Fibroblast of lung (primary cell): ENCODE results near the gene SDR42E1. TPM values are rescaled to one million over a fixed set of nuclear protein-coding genes. Genes with fewer than 3 reads are reported as not detected.

ENCODE experiments used
- DNase-seq, 2 donors: peaks; one replicate each; pipeline versions ENCODE4 v3.0.0 to v3.0.0-alpha.2; 2010; ENCODE audit warnings: low read depth in 2 of 2
- H2AFZ ChIP-seq: 2 replicates; pipeline ENCODE4 v1.5.1; 2012; ENCODE audit warnings: low read length, control low read depth, inconsistent platforms
- H3K27ac ChIP-seq: 2 replicates; pipeline ENCODE4 v1.5.1; 2011; ENCODE audit warnings: low read length, control low read depth; ENCODE audit not compliant: insufficient read depth
- H3K27me3 ChIP-seq: 2 replicates; pipeline ENCODE4 v1.5.1; 2011; ENCODE audit warnings: mild to moderate bottlenecking, low read length; ENCODE audit not compliant: control insufficient read depth, insufficient read depth
- H3K36me3 ChIP-seq: 2 replicates; pipeline ENCODE4 v1.5.1; 2011; ENCODE audit warnings: low read length; ENCODE audit not compliant: control insufficient read depth, insufficient read depth
- H3K4me1 ChIP-seq: 2 replicates; pipeline ENCODE4 v1.5.1; 2011; ENCODE audit warnings: low read length; ENCODE audit not compliant: control insufficient read depth, insufficient read depth; ENCODE audit errors: extremely low read depth
- H3K4me2 ChIP-seq: 2 replicates; pipeline ENCODE4 v1.5.1; 2011; ENCODE audit warnings: low read length, control low read depth; ENCODE audit not compliant: insufficient read depth; ENCODE audit errors: extremely low read depth
- H3K4me3 ChIP-seq, 4 experiments: fragments of 200-600 bp in 1 of 4; sonication (generic) in 1 of 4; replicated peaks in 1 of 4; 2 replicates each; pipeline ENCODE4 v1.5.1; 2011 to 2016; ENCODE audit warnings: low read length in 4 of 4, low read depth in 3 of 4, mild to moderate bottlenecking in 3 of 4, control low read depth in 2 of 4, inconsistent platforms in 1 of 4, mixed read lengths in 1 of 4; ENCODE audit not compliant: insufficient read depth in 1 of 4; ENCODE audit errors: control extremely low read depth in 1 of 4
- H3K79me2 ChIP-seq: 2 replicates; pipeline ENCODE4 v1.5.1; 2012; ENCODE audit warnings: mild to moderate bottlenecking, low read length, inconsistent platforms; ENCODE audit not compliant: control insufficient read depth, insufficient read depth
- H3K9ac ChIP-seq: 2 replicates; pipeline ENCODE4 v1.5.1; 2011; ENCODE audit warnings: mild to moderate bottlenecking, low read length, control low read depth; ENCODE audit not compliant: insufficient read depth
- H3K9me3 ChIP-seq: 2 replicates; pipeline ENCODE4 v1.5.1; 2012; ENCODE audit warnings: low read depth, low read length; ENCODE audit not compliant: control insufficient read depth, insufficient read depth
- H4K20me1 ChIP-seq: 2 replicates; pipeline ENCODE4 v1.5.1; 2011; ENCODE audit warnings: low read length; ENCODE audit not compliant: control insufficient read depth, insufficient read depth; ENCODE audit errors: extremely low read depth
- CTCF ChIP-seq, 2 donors: IDR thresholded peaks in 1 of 2; conservative IDR thresholded peaks in 1 of 2; 1 replicate in 1 of 2; 2 replicates in 1 of 2; pipeline ENCODE4 v1.5.1; 2011 to 2012; ENCODE audit warnings: low read length in 2 of 2, control low read depth in 1 of 2, inconsistent platforms in 1 of 2, low read depth in 1 of 2, mild to moderate bottlenecking in 1 of 2
- EZH2 ChIP-seq: IDR thresholded peaks from 2 replicates; pipeline ENCODE4 v1.5.1; 2012; ENCODE audit warnings: low read length, control low read depth, mild to moderate bottlenecking; ENCODE audit errors: missing control alignments
- polyA plus RNA-seq, 2 donors: library from polyadenylated mRNA; depleted of rRNA in 1 of 2; stranded (reverse) in 1 of 2; unstranded in 1 of 2; fragments of >200 nt; gene quantifications; 2 replicates each; pipeline ENCODE4 v1.2.1, GENCODE V29; 2011 to 2012; ENCODE audit warnings: missing spikeins in 1 of 2
- total RNA-seq: library from RNA; depleted of rRNA; stranded (reverse); fragments of >200 nt; gene quantifications from 2 replicates; pipeline ENCODE4 v1.2.1, GENCODE V29; 2014

SDR42E1 gene
- total and polyA plus RNA-seq, 2 donors (not counting 1 experiment from before 2014, with no cell fraction given) = 1.0 to 1.8 TPM

GRCh38 chr16:82051656-82052055, 40.4 kb upstream of the SDR42E1 start:
- no peaks in the 10 kb centered on the region for H4K20me1 ChIP-seq
- no peak overlapping the region for H3K4me2 ChIP-seq
- no peaks in the 10 kb centered on the region for H3K9me3 ChIP-seq
- H3K27ac ChIP-seq = no peak overlapping the region
- DNase-seq = no peak
- peaks cover 3% of the 10 kb centered on the region for H3K27me3 ChIP-seq
- no peaks in the 10 kb centered on the region for H3K36me3 ChIP-seq
- H3K4me1 ChIP-seq = no peaks in the 10 kb centered on the region
- no peak overlapping the region for H2AFZ ChIP-seq
- H3K4me3 ChIP-seq = no peak overlapping the region
- TF ChIP-seq EZH2 = no peak
- no peak for TF ChIP-seq CTCF (conservative IDR thresholded peaks at IDR 0.05 in 1 of 2, IDR thresholded peaks at IDR 0.05 in 1 of 2; ENCODE audit: low read depth in 1 of 2, low read length in 2 of 2)
- H3K79me2 ChIP-seq = no peaks in the 10 kb centered on the region
- no peak overlapping the region for H3K9ac ChIP-seq

GRCh38 chr16:82050909-82051357, 39.7 kb upstream of the SDR42E1 start:
- no peak for DNase-seq
- Histone ChIP-seq H3K27me3 (peaks cover 3% of the 10 kb centered on the region), H3K9me3 (no peaks in the 10 kb centered on the region), H3K9ac (no peak overlapping the region), H3K79me2 (no peaks in the 10 kb centered on the region), H3K4me2 (no peak overlapping the region), H3K4me1 (no peaks in the 10 kb centered on the region), H2AFZ (no peak overlapping the region), H3K36me3 (no peaks in the 10 kb centered on the region), H3K4me3 (no peak overlapping the region), H3K27ac (no peak overlapping the region), H4K20me1 (no peaks in the 10 kb centered on the region)
- TF ChIP-seq CTCF (conservative IDR thresholded peaks at IDR 0.05 in 1 of 2, IDR thresholded peaks at IDR 0.05 in 1 of 2; ENCODE audit: low read depth in 1 of 2, low read length in 2 of 2) = no peak

- Histone ChIP-seq H3K9ac (no peak overlapping the region), H3K4me2 (no peak overlapping the region), H3K4me1 (no peaks in the 10 kb centered on the region)
Measured at GRCh38 chr16:82050506-82050905, 39.2 kb upstream of the SDR42E1 start.

More at GRCh38 chr16:82050506-82050905, 39.2 kb upstream of the SDR42E1 start:
- no peak for TF ChIP-seq CTCF (conservative IDR thresholded peaks at IDR 0.05 in 1 of 2, IDR thresholded peaks at IDR 0.05 in 1 of 2; ENCODE audit: low read depth in 1 of 2, low read length in 2 of 2)
- TF ChIP-seq EZH2 = no peak
- no peaks in the 10 kb centered on the region for H3K79me2 ChIP-seq
- no peak overlapping the region for H3K4me3 ChIP-seq
- peaks cover 3% of the 10 kb centered on the region for H3K27me3 ChIP-seq
- H3K9me3 ChIP-seq = no peaks in the 10 kb centered on the region
- H3K36me3 ChIP-seq = no peaks in the 10 kb centered on the region
- DNase-seq = no peak
- no peaks in the 10 kb centered on the region for H4K20me1 ChIP-seq
- H3K27ac ChIP-seq = no peak overlapping the region
- no peak overlapping the region for H2AFZ ChIP-seq
